Activated CD4-positive, alpha-beta T cell treated with anti-CD3 and anti-CD28 coated beads, Interleukin-2, amount 50 U/mL, for 48 hours (primary cell): Measurements from ENCODE around the gene TMEM14A.
A peak's percentile ranks its signal among the peaks of the same experiment; 100 is the strongest.
"Not testable (repeated sequence)": the region's sequence is repeated elsewhere in the genome, so short reads cannot be mapped to it uniquely, and the experiment has no call there.

Experiments
- DNase-seq, 2 experiments: peaks; one replicate each; pipeline ENCODE4 v3.0.0-alpha.2; 2020

The TMEM14A gene

DNA sequence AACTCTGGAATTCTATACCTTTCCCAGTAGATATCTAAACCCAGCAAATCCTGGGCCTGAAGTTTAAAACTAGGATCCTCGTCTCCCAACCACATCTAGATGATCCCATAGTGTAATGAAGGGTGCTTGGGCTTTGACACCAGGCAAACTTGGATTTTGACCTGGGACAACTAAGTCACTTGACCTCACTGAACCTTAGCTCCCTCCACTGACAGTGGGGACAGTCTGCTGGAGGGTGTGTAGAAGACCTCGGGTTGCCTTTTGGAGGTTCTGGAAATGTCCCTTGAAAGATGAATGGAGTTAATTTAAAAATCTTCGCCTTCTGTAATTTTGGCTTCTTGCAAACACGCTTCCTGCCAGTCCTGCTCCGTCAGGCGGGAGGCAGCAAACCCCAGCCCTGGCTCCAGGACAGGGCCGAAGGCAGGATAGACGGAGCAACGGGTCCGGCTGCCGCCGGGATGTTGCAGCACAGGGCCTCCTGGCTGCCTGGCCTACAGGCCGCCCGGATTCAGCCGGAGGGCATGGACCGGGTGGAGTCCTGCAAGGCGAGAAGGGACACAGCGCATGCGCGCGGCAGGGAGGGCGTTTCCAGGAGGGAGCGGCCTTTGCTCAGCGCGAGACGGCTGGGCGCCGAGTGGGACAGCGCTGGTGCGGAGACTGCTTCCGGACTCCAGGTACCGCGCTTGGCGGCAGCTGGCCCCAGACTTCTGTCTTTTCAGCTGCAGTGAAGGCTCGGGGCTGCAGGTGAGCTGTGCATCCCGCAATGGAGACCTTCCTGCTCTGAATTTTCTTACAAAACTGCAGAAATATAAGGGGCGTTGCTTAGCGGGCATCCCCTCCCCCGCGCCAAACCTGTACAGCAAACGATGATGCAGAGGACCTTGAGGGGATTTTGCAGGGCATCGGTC, at the start of gene TMEM14A:
Gene TMEM14A, plus strand, starts transcription at position 612 of the 908 bp plus-strand sequence. CDS start 5,990 bp downstream, outside the sequence.
- peak; percentile 95 to 96 for DNase-seq

- no peak for DNase-seq
Observed at GRCh38 chr6:52621631-52622030, 49.3 kb upstream of the TMEM14A start.

DNA sequence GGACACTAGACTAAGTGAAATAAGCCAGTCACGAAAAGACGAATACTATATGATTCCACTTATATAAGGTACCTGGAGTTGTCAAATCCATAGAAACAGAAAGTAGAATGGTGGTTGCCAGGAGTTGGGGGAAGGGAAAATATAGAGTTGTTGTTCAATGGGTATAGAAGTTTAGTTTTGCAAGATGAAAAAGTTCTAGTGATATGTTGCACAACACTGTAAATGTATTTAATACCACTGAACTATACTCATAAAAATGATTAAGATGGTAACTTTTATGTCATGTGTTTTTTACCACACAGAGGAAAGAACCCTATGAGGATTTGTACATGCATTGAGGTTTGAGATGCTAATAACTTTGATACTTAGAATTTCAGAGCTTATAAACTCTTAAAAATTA, 48.1 kb upstream of the TMEM14A start:
- DNase-seq, result no peak

- DNase-seq, result no peak
Observed at GRCh38 chr6:52632011-52632410, 38.9 kb upstream of the TMEM14A start.

GRCh38 chr6:52634211-52634610, 36.7 kb upstream of the TMEM14A start:
- no peak for DNase-seq

DNA sequence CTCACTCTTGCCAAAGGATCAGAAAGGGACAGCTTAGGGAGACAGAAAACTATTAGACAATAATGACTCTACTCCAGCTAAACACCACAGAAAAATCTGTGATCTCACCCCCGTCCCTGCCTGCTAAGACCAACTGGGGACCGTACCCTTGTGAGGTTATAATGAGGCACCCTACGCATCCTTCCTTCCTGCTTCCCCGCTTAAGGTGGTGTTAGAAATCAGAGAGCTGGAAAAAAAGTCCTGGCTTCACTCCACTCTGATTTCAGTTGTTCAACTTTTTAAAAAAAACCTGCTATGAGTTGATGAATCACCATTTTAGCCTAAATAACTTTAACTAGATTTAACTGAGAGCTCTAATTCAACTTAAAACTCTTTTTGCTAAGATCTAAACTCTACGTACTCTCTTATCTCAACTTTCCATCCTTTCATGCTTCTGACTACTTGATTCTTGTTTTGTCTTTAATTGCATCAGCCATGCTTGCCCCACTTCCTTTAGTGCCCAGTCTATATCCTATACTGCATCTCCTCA, 35.8 kb upstream of the TMEM14A start:
- DNase-seq, result peak; percentile 9 to 33

GRCh38 chr6:52636830-52637229, 34.1 kb upstream of the TMEM14A start:
- no peak for DNase-seq

GRCh38 chr6:52639493-52639892, 31.4 kb upstream of the TMEM14A start:
- DNase-seq, result no peak

DNA sequence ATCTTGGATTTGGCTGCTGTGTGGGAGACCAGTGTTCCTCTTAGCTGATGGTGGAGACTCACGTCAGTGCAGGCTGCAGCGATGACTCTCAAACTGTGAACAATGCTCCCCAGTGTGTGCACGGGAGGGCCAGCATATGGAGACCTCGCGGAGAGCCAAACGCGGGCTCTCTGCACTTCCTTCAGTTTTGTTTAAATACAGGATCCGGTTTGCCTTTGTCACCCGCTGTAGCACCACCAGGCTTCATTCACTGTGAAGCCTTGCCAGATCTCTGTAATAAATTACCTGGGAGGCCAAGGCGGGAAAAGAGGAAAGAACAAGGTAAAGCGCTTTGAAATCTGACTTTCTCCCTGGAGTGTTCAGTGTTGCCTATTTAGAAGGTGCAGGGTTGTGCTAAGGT, 30.7 kb upstream of the TMEM14A start:
- no peak for DNase-seq

DNA sequence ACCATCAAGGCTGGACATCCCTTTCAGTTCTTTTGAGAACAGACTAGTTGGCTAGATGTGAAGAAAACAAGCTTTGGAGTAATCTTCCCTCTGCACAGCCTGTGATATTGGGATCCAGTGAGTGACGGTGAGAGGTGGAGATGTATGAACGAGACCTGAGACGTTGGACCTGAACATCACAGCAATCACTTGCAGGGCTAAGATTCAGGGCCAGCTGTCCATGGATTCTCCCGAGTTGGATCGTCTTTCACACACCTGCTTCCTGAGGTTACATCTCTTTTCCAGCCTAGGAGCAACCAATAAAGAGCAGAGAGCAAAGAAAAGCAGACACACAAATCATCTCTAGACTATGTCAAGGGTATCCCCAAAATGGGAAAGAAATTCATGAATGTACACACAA, 30.0 kb upstream of the TMEM14A start:
- no peak for DNase-seq

DNA sequence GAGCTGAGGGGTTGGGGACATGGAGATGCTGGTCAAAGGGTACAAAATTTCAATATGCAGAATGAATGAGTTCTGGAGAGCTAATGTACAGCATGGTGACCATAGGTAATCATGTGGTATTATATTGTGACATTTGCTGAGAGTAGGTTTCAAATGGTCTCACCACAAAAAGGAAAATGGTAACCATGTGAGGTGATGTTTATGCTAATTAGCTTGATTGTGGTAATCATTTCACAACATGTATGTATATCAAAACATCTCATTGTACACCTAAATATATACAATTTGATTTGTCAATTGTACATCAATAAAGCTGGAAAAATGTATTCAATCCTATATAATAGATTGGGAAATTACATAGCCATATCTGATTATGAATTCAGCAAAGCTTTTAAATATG, 29.5 kb upstream of the TMEM14A start:
- no peak for DNase-seq

- no peak for DNase-seq
Observed at GRCh38 chr6:52641826-52642225, 29.1 kb upstream of the TMEM14A start.

- no peak for DNase-seq
Observed at GRCh38 chr6:52642368-52642767, 28.5 kb upstream of the TMEM14A start.

- no peak for DNase-seq
Observed at GRCh38 chr6:52643158-52643557, 27.8 kb upstream of the TMEM14A start.

DNA sequence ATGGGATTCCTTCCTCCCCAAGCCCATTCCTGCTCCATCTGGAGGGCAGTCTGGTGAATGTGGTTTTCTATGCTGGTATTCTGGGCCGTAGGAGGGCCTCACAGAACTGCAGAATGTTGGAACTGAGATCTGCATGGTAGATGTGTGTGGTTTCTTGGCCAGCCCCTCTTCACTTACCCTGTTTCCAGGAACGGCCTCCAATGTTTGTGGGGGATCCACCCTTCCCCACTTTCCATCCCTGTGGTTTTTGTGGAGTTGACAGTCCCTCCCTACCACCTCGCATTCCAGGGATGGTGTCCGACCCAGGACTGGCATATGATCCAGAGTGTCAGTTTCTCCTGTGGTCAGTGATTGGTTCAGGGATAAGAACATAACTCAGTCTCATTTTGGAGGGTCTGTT, 26.7 kb upstream of the TMEM14A start:
- no peak for DNase-seq

- no peak for DNase-seq
Observed at GRCh38 chr6:52645976-52646375, 24.9 kb upstream of the TMEM14A start.

GRCh38 chr6:52647199-52647598, 23.7 kb upstream of the TMEM14A start:
- DNase-seq, result no peak

- no peak for DNase-seq
Observed at GRCh38 chr6:52649536-52650160, 21.3 kb upstream of the TMEM14A start.

GRCh38 chr6:52650941-52651340, 20.0 kb upstream of the TMEM14A start:
- no peak for DNase-seq

- DNase-seq, result no peak
Observed at GRCh38 chr6:52653151-52653550, 17.8 kb upstream of the TMEM14A start.

- no peak for DNase-seq
Observed at GRCh38 chr6:52654007-52654406, 16.9 kb upstream of the TMEM14A start.

DNA sequence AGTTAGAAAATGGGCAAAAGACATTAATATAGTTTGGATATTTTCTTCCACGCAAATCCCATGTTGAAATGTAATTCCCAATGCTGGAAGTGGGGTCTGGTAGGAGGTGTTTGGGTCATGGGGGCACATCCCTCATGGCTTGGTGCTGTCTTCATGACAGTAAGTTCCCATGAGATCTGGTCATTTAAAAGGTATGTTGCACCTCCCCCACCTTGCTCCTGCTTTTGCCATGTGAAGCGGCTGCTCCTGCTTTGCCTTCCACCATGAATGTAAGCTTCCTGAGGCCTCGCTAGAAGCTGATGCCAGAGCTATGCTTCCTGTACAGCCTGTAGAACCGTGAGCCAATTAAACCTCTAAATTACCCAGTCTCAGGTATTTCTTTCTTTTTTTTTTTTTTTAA, 16.3 kb upstream of the TMEM14A start:
- no peak for DNase-seq

DNA sequence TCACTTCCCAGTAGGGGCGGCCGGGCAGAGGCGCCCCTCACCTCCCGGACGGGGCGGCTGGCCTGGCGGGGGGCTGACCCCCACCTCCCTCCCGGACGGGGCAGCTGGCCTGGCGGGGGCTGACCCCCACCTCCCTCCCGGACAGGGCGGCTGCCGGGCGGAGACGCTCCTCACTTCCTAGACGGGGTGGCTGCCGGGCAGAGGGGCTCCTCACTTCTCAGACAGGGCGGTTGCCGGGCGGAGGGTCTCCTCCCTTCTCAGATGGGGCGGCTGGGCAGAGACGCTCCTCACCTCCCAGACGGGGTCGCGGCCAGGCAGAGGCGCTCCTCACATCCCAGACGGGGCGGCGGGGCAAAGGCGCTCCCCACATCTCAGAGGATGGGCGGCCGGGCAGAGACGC, 15.0 kb upstream of the TMEM14A start:
- not testable (repeated sequence) for DNase-seq

DNA sequence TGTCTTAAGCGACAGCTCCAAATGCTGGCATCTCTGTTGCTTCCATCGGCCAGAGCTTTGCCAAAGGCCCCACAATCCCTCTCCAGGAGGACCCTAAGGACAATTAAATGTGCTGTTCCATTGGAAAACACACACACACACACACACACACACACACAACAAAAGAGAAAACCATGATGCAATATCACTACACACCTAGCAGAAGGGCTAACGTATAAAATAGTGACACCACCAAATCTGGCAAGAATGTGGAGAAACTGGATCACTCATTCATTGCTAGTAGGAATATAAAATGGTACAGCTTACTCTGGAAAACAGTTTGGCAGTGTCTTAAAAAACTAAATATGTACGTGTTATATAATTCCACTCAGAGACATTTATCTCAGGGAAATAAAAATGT, 13.0 kb upstream of the TMEM14A start:
- DNase-seq, result no peak
